Stomach (tissue), 9 donors: ENCODE results near the gene MANEAL. TPM values are rescaled to one million over a fixed set of nuclear protein-coding genes. Genes with fewer than 3 reads are reported as not detected.

ENCODE experiments used
- DNase-seq, 2 donors: peaks; one replicate each; pipeline versions ENCODE4 v3.0.0 to v3.0.0-alpha.2; 2013 to 2019
- H3K27ac ChIP-seq, 5 donors: fragments of 200-600 bp in 4 of 5; sonication (generic) in 4 of 5; one replicate each; pipeline ENCODE4 v1.5.1; 2013 to 2019; ENCODE audit warnings: mild to moderate bottlenecking in 1 of 5, moderate library complexity in 1 of 5
- H3K27me3 ChIP-seq, 3 donors: fragments of 200-600 bp; sonication (generic); one replicate each; pipeline ENCODE4 v1.5.1; 2017 to 2019; ENCODE audit warnings: mixed run types in 1 of 3
- H3K36me3 ChIP-seq, 4 donors: fragments of 200-600 bp; sonication (generic); 1 replicate in 3 of 4; 2 replicates in 1 of 4; pipeline ENCODE4 v1.5.1; 2016 to 2019
- H3K4me1 ChIP-seq, 4 donors: fragments of 200-600 bp; sonication (generic); one replicate each; pipeline ENCODE4 v1.5.1; 2016 to 2019
- H3K4me3 ChIP-seq, 4 donors: fragments of 200-600 bp; sonication (generic) in 3 of 4; one replicate each; pipeline ENCODE4 v1.5.1; 2016 to 2019; ENCODE audit warnings: mild to moderate bottlenecking in 1 of 4
- H3K9me3 ChIP-seq, 4 donors: fragments of 200-600 bp; sonication (generic); one replicate each; pipeline ENCODE4 v1.5.1; 2016 to 2019
- CTCF ChIP-seq, 7 experiments: fragments of 450-650 bp in 4 of 7; fragments of 200-600 bp in 3 of 7; sonication (generic) in 3 of 7; IDR thresholded peaks; one replicate each; pipeline ENCODE4 v1.5.1; 2016 to 2019; ENCODE audit warnings: antibody characterized with exemption in 7 of 7, control low read depth in 2 of 7, mild to moderate bottlenecking in 1 of 7
- EP300 ChIP-seq: sonication (generic); formaldehyde crosslinking; IDR thresholded peaks from one replicate; pipeline ENCODE4 v1.6.1; 2017; ENCODE audit warnings: antibody characterized with exemption
- POLR2A ChIP-seq, 4 donors: fragments of 450-650 bp; IDR thresholded peaks; one replicate each; pipeline ENCODE4 v1.6.1; 2016; ENCODE audit warnings: antibody characterized with exemption in 4 of 4, control low read depth in 2 of 4, mild to moderate bottlenecking in 1 of 4, moderate library complexity in 1 of 4
- POLR2AphosphoS5 ChIP-seq, 3 donors: sonication (generic); formaldehyde crosslinking; IDR thresholded peaks; one replicate each; pipeline ENCODE4 v1.6.1; 2016; ENCODE audit warnings: antibody characterized with exemption in 3 of 3
- WGBS, 5 donors: extraction: QIAGEN DNeasy Blood & Tissue Kit in 3 of 5; methylation state at CpG; one replicate each; pipeline versions ENCODE4 v1.1.5 to v1.1.7; 2013 to 2018; 5-methylcytosine and 5-hydroxymethylcytosine counted together
- intact Hi-C: fragments of 100-400 bp; cut with DNase I; formaldehyde crosslinking; loops from one replicate; pipeline ENCODE4 v1.15.1; 2023; ENCODE audit warnings: low total_unique reads
- polyA plus RNA-seq, 3 donors: library from polyadenylated mRNA; stranded (reverse); fragments of 200-250 nt; gene quantifications; one replicate each; pipeline ENCODE4 v1.2.3, GENCODE V29; 2013
- total RNA-seq, 5 donors: library from RNA; depleted of rRNA; stranded (reverse); fragments of >200 nt; gene quantifications; one replicate each; pipeline versions ENCODE4 v1.1.0 to v1.2.3, GENCODE V29; 2014 to 2016
- donor health status: healthy with polysubstance abuse.
- donor health status: Bipolar disorder and iron deficiency.
- donor health status: healthy.

Gene MANEAL
- total and polyA plus RNA-seq, 8 donors, result 1.4 to 5.8 (median 2.2) TPM; not detected in 1

- Histone ChIP-seq H3K9me3 (peaks cover 0 to 8% (median 0%) of the 10 kb centered on the region in 4 donors), H3K27ac (no peak overlapping the region), H3K4me1 (no peaks in the 10 kb centered on the region), H3K4me3 (no peak overlapping the region), H3K36me3 (no peaks in the 10 kb centered on the region), H3K27me3 (peaks cover 9 to 100% (median 38%) of the 10 kb centered on the region in 3 donors)
- WGBS, 5 donors, result 75 to 88% (median 85%) methylated on average over 2 of the region's 2 CpGs
- TF ChIP-seq POLR2AphosphoS5 (IDR thresholded peaks at IDR 0.05) (no peak), CTCF (IDR thresholded peaks at IDR 0.05) (no peak), POLR2A (IDR thresholded peaks at IDR 0.05) (no peak)
- intact Hi-C loops, result no loop called here
- no peak for DNase-seq
These were observed 34.2 kb upstream of the MANEAL start for GRCh38 chr1:37759451-37759850.

- no peaks in the 10 kb centered on the region for H3K36me3 ChIP-seq
- H3K27me3 ChIP-seq, result peaks cover 26 to 100% (median 58%) of the 10 kb centered on the region in 3 donors
- DNase-seq, result no peak
- WGBS, 5 donors, result 56 to 63% (median 58%) methylated on average over 40 to 68 of the region's 68 CpGs
- TF ChIP-seq POLR2AphosphoS5 (IDR thresholded peaks at IDR 0.05), result no peak
- TF ChIP-seq POLR2A (IDR thresholded peaks at IDR 0.05), result no peak
- TF ChIP-seq EP300, result no peak
- no peak for TF ChIP-seq CTCF (IDR thresholded peaks at IDR 0.05)
- no peak overlapping the region for H3K27ac ChIP-seq
- peaks cover 0 to 8% (median 0%) of the 10 kb centered on the region in 4 donors for H3K9me3 ChIP-seq
- intact Hi-C loops, result no loop called here
- no peak overlapping the region for H3K4me3 ChIP-seq
- H3K4me1 ChIP-seq, result peaks cover 0 to 11% (median 8%) of the 10 kb centered on the region in 4 donors
These were observed 32.1 kb upstream of the MANEAL start for GRCh38 chr1:37761416-37762095.

GRCh38 chr1:37762516-37762915 is 31.1 kb upstream of the MANEAL start:
- WGBS, 5 donors, result 45 to 66% (median 52%) methylated on average over 2 of the region's 2 CpGs

More at GRCh38 chr1:37762516-37762915, 31.1 kb upstream of the MANEAL start:
- intact Hi-C loops, result no loop called here
- no peak for DNase-seq
- Histone ChIP-seq H3K4me1 (peaks cover 0 to 11% (median 8%) of the 10 kb centered on the region in 4 donors), H3K36me3 (no peaks in the 10 kb centered on the region), H3K9me3 (peaks cover 0 to 8% (median 0%) of the 10 kb centered on the region in 4 donors), H3K27ac (no peak overlapping the region), H3K4me3 (no peak overlapping the region), H3K27me3 (peaks cover 28 to 100% (median 63%) of the 10 kb centered on the region in 3 donors)
- TF ChIP-seq EP300 (no peak), POLR2AphosphoS5 (IDR thresholded peaks at IDR 0.05) (no peak), CTCF (IDR thresholded peaks at IDR 0.05) (no peak), POLR2A (IDR thresholded peaks at IDR 0.05) (no peak)
